Spleen (tissue), 11 donors: ENCODE measurements around the gene TRIM63. TPM values are rescaled to one million over a fixed set of nuclear protein-coding genes. Genes with fewer than 3 reads are reported as not detected.

Experiments
- DNase-seq: peaks from one replicate; pipeline ENCODE4 v3.0.0-alpha.2; 2020
- H3K27ac ChIP-seq, 8 donors: fragments of 200-600 bp; sonication (generic) in 7 of 8; 1 replicate in 4 of 8; 2 replicates in 4 of 8; pipeline versions ENCODE4 v1.5.0 to v1.8.0; 2016 to 2021; ENCODE audit warnings: inconsistent platforms in 4 of 8, mild to moderate bottlenecking in 4 of 8, moderate library complexity in 1 of 8
- H3K27me3 ChIP-seq, 7 donors: fragments of 200-600 bp; sonication (generic) in 6 of 7; replicated peaks in 1 of 7; 1 replicate in 4 of 7; 2 replicates in 3 of 7; pipeline versions ENCODE4 v1.5.0 to v1.8.0; 2016 to 2021; ENCODE audit warnings: inconsistent platforms in 3 of 7, mild to moderate bottlenecking in 1 of 7
- H3K36me3 ChIP-seq, 6 donors: fragments of 200-600 bp; sonication (generic) in 5 of 6; 1 replicate in 4 of 6; 2 replicates in 2 of 6; pipeline versions ENCODE4 v1.5.0 to v1.8.0; 2016 to 2021; ENCODE audit warnings: inconsistent platforms in 2 of 6
- H3K4me1 ChIP-seq, 6 donors: fragments of 200-600 bp; sonication (generic) in 5 of 6; 1 replicate in 3 of 6; 2 replicates in 3 of 6; pipeline versions ENCODE4 v1.5.0 to v1.8.0; 2016 to 2021; ENCODE audit warnings: inconsistent platforms in 3 of 6
- H3K4me3 ChIP-seq, 8 donors: fragments of 200-600 bp; sonication (generic) in 7 of 8; 1 replicate in 4 of 8; 2 replicates in 4 of 8; pipeline versions ENCODE4 v1.5.0 to v1.8.0; 2016 to 2021; ENCODE audit warnings: inconsistent platforms in 4 of 8, mild to moderate bottlenecking in 4 of 8, moderate library complexity in 2 of 8
- H3K9me3 ChIP-seq, 8 donors: fragments of 200-600 bp; sonication (generic) in 7 of 8; 1 replicate in 4 of 8; 2 replicates in 4 of 8; pipeline versions ENCODE4 v1.5.0 to v1.8.0; 2016 to 2021; ENCODE audit warnings: inconsistent platforms in 4 of 8
- CTCF ChIP-seq, 11 experiments: fragments of 200-600 bp in 7 of 11; fragments of 450-650 bp in 4 of 11; sonication (generic) in 4 of 11; IDR thresholded peaks in 8 of 11; conservative IDR thresholded peaks in 3 of 11; 1 replicate in 7 of 11; 2 replicates in 4 of 11; pipeline versions ENCODE4 v1.4.0 to v1.8.0; 2016 to 2021; ENCODE audit warnings: antibody characterized with exemption in 11 of 11, inconsistent platforms in 4 of 11, mild to moderate bottlenecking in 1 of 11
- POLR2A ChIP-seq, 3 donors: fragments of 450-650 bp; IDR thresholded peaks; one replicate each; pipeline ENCODE4 v1.5.1; 2017; ENCODE audit warnings: antibody characterized with exemption in 3 of 3, mild to moderate bottlenecking in 1 of 3
- POLR2AphosphoS5 ChIP-seq, 3 donors: sonication (generic); formaldehyde crosslinking; IDR thresholded peaks; one replicate each; pipeline ENCODE4 v1.5.1; 2017; ENCODE audit warnings: antibody characterized with exemption in 3 of 3
- WGBS, 5 donors: extraction: QIAGEN DNeasy Blood & Tissue Kit in 3 of 5; methylation state at CpG; one replicate each; pipeline versions ENCODE4 v1.1.5 to v1.1.7; 2013 to 2018; 5-methylcytosine and 5-hydroxymethylcytosine counted together
- intact Hi-C: fragments of 100-400 bp; cut with DNase I; formaldehyde crosslinking; loops from one replicate; pipeline ENCODE4 v1.15.0; 2023; ENCODE audit warnings: low total_unique reads
- polyA plus RNA-seq, 3 donors: library from polyadenylated mRNA; stranded (reverse); fragments of 200-250 nt; gene quantifications; one replicate each; pipeline ENCODE4 v1.2.1, GENCODE V29; 2013
- total RNA-seq, 7 donors: library from RNA; depleted of rRNA in 3 of 7; stranded (reverse); fragments of >200 nt in 3 of 7; fragmentation: NEBNext Ultra II Directional in 4 of 7; extraction: Animal tissue kit (Norgen Biotek cat#: 25700) in 4 of 7; gene quantifications; one replicate each; pipeline versions ENCODE4 v1.1.0 to v1.2.1, GENCODE V29; 2016 to 2021
- donor health status: healthy with polysubstance abuse.
- donor health status: DM: no; HTN: no; CAD: no; lungs with moderate emphysema.
- donor health status: DM: no; HTN: no; CAD: no.
- donor health status: Bipolar disorder and iron deficiency.
- donor health status: healthy.
- donor health status: DM: no; HTN: no; CAD: no.
- donor health status: DM: yes; HTN: yes; CAD: no.

TRIM63 gene
- total and polyA plus RNA-seq, 10 donors, result 0.13 to 0.61 (median 0.30) TPM; not detected in 5

GRCh38 chr1:26078286-26079177, 11.1 kb upstream of the TRIM63 start:
- Histone ChIP-seq H3K9me3 (no peaks in the 10 kb centered on the region), H3K4me3 (no peak overlapping the region), H3K27ac (no peak overlapping the region), H3K4me1 (no peaks in the 10 kb centered on the region), H3K27me3 (peaks cover 0 to 27% (median 0%) of the 10 kb centered on the region in 7 donors), H3K36me3 (no peaks in the 10 kb centered on the region)
- TF ChIP-seq POLR2A (IDR thresholded peaks at IDR 0.05), result no peak
- no peak for TF ChIP-seq POLR2AphosphoS5 (IDR thresholded peaks at IDR 0.05)
- TF ChIP-seq CTCF (IDR thresholded peaks at IDR 0.05 in 8 of 11, conservative IDR thresholded peaks at IDR 0.05 in 3 of 11), result no peak
- intact Hi-C loops, result no loop called here
- 78 to 85% (median 81%) methylated on average over 8 of the region's 8 CpGs for WGBS, 5 donors
- DNase-seq, result no peak

GRCh38 chr1:26077524-26077923, 10.1 kb upstream of the TRIM63 start:
- Histone ChIP-seq H3K27ac (no peak overlapping the region), H3K4me3 (no peak overlapping the region), H3K9me3 (no peaks in the 10 kb centered on the region), H3K27me3 (peaks cover 0 to 31% (median 0%) of the 10 kb centered on the region in 7 donors), H3K4me1 (no peaks in the 10 kb centered on the region), H3K36me3 (no peaks in the 10 kb centered on the region)
- intact Hi-C loops, result no loop called here
- 80 to 100% (median 91%) methylated on average over 1 of the region's 1 CpG for WGBS, 5 donors
- TF ChIP-seq CTCF (IDR thresholded peaks at IDR 0.05 in 8 of 11, conservative IDR thresholded peaks at IDR 0.05 in 3 of 11) (no peak), POLR2A (IDR thresholded peaks at IDR 0.05) (no peak), POLR2AphosphoS5 (IDR thresholded peaks at IDR 0.05) (no peak)
- DNase-seq, result no peak

GRCh38 chr1:26075421-26076144, 8.2 kb upstream of the TRIM63 start:
- no peak for TF ChIP-seq POLR2A (IDR thresholded peaks at IDR 0.05)
- no peak for TF ChIP-seq CTCF (IDR thresholded peaks at IDR 0.05 in 8 of 11, conservative IDR thresholded peaks at IDR 0.05 in 3 of 11)
- TF ChIP-seq POLR2AphosphoS5 (IDR thresholded peaks at IDR 0.05), result no peak
- H3K4me3 ChIP-seq, result no peak overlapping the region
- H3K27ac ChIP-seq, result no peak overlapping the region
- peaks cover 0 to 37% (median 0%) of the 10 kb centered on the region in 7 donors for H3K27me3 ChIP-seq
- H3K9me3 ChIP-seq, result no peaks in the 10 kb centered on the region
- no peak for DNase-seq
- no peaks in the 10 kb centered on the region for H3K4me1 ChIP-seq
- no peaks in the 10 kb centered on the region for H3K36me3 ChIP-seq
- WGBS, 5 donors, result 60 to 72% (median 66%) methylated on average over 3 of the region's 3 CpGs
- intact Hi-C loops, result no loop called here

- Histone ChIP-seq H3K36me3 (no peaks in the 10 kb centered on the region), H3K9me3 (no peaks in the 10 kb centered on the region), H3K4me3 (no peak overlapping the region), H3K27ac (no peak overlapping the region), H3K4me1 (no peaks in the 10 kb centered on the region), H3K27me3 (peaks cover 0 to 53% (median 0%) of the 10 kb centered on the region in 7 donors)
- 37 to 60% (median 43%) methylated on average over 6 of the region's 6 CpGs for WGBS, 5 donors
- DNase-seq, result no peak
- intact Hi-C loops, result no loop called here
- TF ChIP-seq POLR2A (IDR thresholded peaks at IDR 0.05) (no peak), CTCF (IDR thresholded peaks at IDR 0.05 in 8 of 11, conservative IDR thresholded peaks at IDR 0.05 in 3 of 11) (no peak), POLR2AphosphoS5 (IDR thresholded peaks at IDR 0.05) (no peak)
These were observed 4.9 kb upstream of the TRIM63 start for GRCh38 chr1:26072305-26072704.
